LoVo (cell line): Measurements from ENCODE around the gene CCDC88C.

ENCODE experiments used
- DNase-seq: peaks from one replicate; pipeline ENCODE4 v3.0.0-alpha.2; 2016; ENCODE audit warnings: low spot score

CCDC88C gene

DNA sequence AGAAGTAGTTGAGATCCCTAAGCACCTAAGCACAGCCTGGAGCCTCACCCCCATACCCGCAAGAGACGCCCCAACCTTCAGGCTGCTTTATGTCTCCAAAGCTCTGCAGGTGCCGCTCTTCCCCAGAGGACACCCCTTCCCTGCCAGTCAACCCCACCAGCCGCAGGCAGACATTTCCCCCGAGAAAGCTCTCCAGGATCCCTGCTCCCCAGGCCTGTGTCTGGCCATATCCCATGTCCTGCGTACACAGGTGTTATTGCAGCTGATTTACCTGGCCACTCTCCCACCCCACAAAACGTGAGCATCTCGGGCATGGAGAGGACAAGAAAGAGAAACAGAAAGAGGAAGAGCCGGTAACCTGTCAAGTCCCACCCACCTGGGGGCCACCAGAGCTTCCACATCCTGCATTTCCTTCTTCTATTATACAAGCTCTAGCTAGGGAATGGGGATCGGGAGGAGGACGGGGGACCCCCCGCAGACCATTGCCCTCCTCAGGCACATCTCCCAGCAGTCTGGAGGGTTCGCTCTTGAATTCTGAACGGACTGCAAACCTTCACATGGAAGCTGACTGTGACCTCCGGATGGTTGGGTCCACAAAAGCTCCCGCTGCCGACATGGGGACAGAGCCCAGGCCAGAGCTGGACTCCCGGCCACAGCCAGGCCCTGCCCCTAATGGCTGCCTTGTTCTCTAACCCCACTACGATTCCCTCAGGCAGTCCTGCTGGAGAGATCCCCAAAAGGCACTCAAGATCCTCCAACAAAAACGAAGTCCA, 17.6 kb downstream of the CCDC88C start:
- DNase-seq = no peak

DNA sequence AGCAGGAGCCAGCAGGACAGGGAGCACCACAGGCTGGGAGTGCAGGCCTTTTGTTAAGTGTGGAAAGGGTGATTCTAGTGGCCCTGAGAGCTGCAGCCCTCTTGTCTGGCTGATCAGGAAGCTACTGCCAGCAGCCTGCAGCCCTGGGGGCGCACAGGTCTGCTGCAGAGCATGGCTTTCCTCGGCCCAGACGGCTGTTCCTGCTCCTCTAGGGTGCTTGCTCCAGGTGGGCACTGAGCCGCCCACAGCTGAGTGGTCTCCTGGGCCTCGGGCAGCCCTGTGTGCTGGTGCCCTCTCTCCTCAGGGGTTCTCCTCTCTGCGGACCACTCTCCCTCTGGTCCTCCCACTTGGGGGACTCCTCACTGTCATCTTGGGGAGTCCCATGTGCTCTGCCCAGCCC, 18.9 kb downstream of the CCDC88C start:
- no peak for DNase-seq

DNA sequence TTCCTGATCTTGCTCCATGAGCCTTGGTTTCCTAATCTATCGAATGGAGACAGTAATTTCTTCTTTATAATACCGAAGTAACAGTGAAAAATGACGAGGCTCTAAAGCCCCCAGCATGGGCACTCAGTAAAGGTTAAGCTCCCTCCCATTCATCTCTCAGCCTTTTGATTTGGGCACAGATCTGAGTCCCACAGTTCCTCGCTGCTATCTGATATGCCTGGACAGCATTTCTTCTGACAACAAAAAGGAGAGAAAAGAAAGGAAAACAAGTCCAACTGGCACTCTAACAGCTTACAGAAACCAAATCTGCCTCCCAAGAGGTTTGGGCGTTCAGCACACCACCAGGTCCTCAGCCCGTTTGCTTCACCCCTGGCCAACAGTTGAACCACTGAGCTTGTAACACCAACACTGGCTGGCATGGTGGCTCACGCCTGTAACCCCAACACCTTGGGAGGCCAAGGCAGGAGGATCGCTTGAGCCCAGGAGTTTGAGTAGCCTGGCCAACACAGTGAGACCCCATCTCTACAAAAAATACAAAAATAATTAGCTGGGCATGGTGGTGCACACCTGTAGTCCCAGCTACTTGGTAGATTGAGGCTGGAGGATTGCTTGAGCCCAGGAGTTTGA, 19.5 kb downstream of the CCDC88C start:
- no peak for DNase-seq

DNA sequence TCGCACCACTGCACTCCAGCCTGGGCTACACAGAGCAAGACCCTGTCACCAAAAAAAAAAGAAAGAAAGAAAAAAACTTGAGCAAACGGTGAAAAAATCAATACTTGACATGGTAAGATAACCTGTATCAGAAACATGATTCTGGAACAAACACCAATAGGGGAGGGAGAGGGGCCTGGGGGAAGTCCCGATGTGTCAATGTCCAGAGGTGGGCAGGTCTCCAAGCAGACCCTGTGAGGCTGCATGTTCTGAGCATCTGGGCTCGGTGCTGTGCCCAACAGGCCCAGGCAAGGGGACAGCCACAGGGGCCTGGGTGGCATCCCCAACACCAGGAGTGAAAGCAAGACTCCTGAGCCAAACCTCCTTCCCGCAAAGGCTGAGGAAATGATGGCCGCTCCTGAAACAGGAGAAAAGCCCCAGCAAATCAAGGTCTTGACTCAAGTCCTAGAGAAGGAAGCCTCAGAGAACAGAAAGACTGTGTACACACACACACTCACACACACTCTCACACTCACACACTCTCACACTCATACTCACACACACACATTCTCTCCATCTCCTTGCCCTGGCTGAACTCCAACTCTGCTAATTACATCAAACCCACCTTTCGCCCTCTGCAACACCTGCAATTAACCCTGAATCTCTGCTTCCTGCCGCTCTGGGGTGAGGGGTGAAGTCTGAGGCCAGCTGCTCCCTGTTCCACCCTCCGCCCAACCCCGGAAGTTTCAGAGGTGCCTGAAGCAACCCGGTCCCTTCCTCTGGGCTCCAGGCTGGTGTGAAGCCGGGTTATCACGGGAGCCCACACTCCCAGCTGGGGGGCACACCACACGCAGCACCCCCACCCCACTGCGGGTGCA, 20.4 kb downstream of the CCDC88C start:
- no peak for DNase-seq

DNA sequence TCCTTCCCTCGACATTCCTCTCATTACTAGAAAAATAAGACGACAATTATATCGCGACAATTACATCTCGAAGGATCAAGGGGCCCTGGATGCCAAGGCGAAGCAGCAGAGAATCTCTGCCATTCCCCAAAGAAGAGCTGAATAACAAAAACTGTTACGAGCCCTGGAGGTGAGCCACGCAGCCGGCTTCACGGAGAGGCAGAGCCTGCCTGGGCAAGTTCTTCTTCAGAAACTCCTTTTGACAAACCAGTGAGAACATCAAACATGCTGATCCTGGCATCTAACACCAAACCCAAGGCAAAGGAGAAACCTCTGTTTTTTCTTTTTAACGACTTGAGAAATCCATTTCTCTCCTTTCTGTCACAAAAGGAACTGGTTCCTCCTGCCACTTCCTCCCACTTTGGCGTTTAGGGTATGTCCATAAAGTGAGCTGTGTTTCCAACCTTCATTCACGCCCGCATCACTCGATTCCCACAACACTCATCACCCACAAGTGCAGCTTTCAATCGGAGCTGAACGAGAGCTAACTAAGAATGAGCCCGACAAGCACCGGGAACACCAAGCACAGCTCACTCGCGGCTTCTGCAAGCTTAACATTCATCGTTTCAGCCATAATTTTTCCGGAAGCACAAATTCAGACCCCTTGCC, 21.5 kb downstream of the CCDC88C start:
- DNase-seq = no peak

DNA sequence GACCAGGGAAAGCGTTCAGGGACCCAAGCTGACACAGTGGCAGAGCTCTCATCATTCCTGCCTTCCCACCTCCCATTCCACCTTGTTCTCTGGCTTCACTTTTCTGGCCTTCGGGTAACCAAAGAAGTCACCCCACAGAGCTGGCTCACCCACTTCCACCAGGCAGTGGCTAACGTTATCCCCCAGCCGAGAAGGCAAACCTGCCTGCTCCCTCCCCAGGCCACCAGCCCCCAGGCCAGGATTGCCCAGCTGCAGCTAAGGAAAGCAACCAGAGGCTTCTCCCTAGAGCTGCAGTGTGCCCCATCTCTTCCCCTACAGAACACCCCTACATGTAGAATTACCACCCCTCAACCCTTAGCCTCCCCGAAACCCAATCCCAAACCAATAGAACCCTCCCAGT, 22.2 kb downstream of the CCDC88C start:
- DNase-seq = no peak

DNA sequence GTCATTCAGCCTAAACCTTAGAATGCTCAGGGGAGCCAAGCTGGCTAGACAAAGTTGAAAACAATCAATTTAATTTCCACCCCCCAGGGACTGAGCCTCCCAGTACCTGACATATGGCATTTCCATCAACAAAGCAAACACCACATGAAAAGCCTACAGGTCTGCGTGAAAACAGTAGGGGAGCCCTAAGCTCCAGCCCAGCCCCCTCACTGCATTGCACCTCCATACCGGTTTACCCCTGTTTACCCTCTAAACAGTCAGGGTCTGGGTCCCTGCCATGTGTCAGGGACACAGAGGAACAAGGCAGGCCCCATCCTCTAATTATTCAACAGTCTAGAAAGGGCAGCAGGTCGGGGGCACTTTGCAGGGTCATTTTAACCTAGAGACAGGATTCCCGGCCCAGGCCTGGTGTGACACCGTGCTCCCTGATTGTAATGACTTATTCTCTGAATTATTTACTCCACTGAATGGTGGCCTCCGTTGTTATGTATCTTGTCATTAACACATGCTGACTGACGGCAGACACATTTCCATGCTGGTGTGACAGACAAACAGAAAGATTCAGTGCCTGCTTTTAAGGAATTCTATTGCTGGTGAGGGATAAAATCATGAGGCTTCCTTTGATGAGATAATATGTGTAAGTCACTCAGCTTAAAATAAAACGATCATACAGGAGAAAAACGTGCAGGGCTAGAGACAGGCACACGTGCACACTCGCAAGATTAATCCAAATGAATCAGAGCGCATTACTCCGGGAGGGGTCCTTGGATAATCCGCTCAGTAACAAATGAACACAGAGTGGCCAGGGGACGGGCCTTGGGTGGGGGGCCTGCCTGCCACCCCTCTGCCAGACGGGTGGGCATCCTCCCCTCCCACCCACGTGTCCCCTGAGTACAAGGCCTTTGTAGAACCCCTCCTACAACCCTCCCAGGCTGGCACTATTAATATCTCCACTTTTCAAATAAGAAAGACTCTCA, 23.2 kb downstream of the CCDC88C start:
- DNase-seq = no peak

DNA sequence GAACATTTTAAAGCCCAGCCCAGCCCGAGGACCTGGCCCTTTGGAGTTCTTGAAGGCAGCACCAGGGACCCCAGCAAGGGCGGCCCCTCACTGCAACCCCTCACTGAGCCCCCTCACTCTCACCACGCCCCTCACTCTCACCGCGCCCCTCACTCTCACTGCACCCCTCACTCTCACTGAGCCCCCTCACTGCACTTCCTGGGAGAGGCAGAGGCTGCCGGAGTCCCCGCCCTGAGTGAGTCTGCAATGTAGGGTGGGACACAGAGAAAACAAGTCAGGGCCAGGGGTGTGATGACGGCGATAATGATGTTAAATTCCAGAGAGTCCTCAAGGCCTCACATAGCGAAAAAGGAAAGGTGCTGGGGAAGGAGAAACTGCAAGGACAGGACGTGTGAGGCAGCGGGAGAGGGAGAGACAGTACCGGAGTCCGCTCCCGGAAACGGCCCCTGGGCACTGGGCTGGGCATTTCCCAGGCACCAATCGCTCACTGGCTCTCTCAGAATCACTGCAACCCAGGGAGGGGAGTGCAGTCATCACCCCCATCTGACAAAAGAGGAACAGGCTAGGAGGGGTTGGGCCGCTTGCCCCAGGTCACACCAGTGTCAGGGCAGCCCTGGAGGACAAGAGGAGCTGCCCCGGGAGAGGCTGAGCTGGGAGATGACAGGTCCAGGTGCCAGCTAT, 24.9 kb downstream of the CCDC88C start:
- DNase-seq = no peak

DNA sequence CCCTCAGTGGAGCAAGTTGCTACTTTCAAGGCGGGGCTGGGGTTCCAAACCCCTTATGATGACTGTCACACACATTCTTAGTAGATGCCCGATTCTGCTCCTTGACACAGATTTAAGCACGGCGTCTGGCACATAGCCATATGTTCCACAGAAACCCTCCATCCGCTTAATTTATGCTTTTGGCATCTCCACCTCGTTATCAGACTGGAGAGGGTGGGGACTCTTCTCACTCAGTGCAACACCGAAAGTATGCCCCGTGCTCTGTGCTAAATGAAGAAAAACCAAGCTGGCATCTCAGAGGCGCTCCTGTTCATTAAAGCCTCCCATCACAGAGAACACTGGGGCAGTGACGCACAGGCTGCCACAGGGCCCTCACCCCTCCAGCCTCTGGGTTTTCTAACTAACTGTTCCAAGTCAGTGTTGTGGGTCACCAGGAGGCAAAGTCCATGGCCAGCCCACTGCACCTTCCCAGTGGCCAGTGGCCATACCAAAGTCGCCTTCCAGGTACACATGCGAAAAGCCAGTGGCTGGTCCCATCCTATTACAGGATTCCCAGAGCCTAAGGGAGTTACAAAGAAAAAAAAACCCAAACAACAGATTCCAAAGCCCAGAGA, 27.3 kb downstream of the CCDC88C start:
- DNase-seq = no peak

DNA sequence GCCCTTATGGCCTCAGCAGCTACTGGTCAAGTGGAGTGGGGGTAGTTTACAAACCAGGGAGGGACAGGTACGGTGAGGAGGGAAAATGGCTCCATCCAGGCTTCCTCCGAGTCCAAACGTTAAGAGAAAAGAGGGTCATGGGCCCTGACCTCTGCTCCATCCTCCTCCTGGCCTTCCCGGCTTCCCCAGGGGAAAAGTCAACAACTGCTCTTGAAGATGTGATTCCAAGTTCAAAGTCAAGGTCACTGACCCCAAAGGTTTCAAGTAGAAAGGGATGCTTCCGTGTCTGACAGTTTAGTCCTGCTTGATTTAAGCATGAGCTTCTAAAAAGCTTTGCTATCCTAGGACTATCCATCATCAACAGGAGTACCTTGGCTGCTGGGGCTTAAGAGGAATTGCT, 28.5 kb downstream of the CCDC88C start:
- DNase-seq = no peak

DNA sequence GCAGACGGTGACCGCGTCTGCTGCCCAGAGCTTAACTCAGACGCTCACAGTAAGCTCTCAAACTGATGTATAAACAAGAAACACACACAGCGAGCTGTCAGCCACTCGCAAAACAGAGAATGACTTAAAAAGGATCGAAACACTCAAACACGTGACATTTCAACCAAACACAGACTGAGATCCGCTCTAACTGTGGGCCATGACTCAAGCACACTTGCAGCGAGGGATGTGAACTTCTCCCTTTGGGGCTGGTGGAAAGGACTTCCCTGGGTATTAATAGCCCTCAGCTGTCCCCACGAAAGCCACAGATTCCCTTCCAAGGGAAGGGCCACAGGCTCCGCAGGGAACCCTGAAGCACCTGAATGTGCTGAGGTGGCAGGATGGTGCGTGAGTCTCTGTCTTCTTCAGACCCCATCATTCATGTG, 29.1 kb downstream of the CCDC88C start:
- no peak for DNase-seq

DNA sequence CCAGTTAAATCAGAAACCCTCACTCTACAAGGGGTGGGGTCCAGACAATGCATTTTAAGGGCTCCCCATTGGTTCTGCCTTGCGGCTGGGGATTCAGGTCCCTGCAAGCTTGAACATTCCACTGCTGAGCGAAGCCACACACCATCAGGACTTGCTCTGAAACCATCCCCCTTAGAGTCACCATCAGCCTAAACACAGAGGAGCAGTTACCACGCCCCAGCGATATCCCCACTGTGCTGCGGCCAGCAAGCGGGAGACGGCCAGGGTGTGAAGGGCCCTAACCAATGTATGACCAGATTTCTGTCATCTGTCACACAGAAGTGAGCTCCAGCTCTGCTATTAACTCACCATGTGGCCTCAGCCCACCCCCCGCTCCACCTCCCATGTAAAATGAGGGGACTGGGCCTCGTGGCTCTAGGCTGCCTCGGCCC, 29.7 kb downstream of the CCDC88C start:
- DNase-seq = no peak

DNA sequence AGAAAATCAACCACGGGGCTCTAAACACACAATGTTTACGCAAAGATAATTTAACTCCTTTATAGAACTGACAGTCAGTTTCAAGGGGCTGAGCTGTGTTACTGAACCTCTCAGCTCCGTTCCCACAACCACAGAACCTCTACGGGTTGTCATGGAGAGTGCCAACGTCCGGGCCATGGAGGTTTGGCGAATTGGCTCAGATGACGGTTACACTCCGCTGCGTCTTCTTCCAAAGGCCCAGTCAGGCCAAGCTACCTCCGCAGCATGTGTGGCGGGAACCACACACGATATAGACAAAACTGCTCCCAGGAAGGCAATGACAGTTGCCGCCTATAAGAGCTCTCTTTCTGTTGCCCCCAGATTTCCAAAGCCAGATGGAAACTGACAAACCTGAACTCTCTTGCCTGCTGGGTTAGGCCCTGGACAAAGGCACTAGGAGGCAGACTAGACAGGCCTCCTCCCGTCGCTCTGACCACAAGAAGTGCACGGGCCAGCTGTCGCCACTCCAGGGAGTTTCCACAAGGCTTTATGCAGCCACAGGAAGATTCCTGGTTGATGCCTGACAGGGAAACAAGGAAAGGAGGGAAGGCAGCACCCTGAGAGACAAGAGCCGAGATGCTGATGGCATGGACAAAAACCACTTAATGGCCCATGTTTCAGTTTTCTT, 30.3 kb downstream of the CCDC88C start:
- no peak for DNase-seq

DNA sequence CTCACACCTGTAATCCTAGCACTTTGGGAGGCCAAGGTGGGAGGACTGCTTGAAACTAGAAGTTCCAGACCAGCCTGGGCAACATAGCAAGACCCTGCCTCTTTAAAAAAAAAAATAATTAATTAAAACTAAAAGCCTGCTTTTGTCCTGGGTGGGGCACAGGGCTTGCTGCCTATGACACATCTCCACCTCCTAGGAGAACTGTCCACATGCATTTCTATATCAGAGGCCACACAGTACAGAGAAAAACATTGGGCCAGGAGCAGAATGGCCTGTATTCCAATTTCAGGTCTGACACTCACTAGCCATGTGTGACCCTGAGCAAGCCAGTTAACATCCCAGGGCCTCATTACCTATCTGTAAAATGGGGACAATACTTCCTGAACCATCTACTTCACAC, 31.9 kb downstream of the CCDC88C start:
- DNase-seq = no peak

DNA sequence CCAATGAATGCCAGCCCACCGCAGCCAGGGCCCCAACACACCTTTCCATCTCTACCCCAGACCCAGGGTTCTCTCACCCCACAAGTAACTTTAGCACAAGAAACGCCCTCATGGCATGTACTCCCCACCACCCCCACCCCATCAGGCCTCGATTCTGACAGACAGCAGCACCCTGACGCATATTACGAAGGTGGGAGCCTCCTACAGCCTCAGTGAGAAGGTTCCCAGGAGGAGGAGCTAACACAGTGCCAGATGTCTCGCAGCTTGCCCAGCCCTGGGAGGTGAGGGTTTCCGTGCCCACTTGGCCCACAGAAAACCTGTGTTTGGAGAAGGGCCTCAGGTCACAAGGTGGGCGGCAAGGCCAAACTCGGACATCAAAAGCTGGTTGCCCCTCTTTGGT, 32.4 kb downstream of the CCDC88C start:
- no peak for DNase-seq

DNA sequence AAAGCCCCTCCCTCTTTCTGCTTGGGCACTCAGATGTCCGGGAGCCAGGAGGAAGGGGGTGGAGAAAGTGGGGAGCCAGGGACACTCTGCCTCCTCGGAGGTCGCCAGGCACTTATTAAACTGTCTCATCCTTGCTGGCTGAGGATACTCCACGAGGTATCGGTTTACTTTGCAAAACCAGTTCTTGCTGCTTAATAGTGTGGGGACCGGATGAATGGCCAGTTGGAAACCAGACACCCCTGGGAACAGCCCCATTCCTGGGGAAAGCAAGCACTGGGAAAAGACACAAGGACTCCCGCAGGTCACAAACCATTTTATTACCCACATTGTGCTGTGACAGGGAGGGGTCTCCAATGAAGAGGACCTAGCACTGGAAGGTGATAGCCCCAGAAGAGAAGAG, 34.2 kb downstream of the CCDC88C start:
- DNase-seq = no peak

DNA sequence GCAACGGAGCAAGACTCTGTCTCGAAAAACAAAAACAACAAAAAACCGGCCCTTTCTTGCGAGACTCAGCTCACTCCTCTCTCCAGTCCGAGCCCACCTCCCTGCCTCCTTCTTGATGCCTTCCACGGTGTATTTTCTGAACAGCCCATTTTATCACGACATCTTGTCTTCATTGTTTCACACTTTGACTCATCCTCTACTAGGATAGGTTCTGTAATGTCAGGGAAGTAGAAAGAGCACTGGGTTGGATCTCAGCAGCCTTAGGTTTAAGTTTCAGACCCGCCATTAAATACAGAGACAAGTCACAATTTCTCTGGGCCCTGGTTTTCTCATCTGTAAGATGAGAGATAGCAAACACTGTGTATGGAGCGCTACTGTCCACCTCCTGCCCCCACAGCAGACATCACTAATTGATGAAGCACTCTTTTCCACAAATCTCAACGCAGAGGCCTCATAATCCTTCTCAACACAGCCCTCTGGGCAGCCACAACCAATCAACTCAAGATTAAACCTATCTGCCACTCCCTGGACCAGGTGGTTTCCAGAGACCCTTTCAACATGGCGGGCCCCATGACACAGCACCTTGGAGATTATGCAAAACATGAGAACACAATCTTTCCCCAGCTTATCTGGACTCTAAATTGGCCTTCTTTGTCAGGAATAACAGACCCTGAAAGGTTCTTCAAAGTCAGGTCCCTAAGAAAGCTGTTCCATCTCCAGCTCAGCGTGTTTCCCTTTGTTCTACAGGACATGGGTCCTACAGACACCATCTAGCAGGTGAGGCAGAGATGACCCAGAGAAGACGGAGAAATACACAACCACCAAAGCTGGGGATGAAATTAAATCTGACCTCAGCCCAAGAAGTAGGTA, 35.6 kb downstream of the CCDC88C start:
- DNase-seq = no peak

DNA sequence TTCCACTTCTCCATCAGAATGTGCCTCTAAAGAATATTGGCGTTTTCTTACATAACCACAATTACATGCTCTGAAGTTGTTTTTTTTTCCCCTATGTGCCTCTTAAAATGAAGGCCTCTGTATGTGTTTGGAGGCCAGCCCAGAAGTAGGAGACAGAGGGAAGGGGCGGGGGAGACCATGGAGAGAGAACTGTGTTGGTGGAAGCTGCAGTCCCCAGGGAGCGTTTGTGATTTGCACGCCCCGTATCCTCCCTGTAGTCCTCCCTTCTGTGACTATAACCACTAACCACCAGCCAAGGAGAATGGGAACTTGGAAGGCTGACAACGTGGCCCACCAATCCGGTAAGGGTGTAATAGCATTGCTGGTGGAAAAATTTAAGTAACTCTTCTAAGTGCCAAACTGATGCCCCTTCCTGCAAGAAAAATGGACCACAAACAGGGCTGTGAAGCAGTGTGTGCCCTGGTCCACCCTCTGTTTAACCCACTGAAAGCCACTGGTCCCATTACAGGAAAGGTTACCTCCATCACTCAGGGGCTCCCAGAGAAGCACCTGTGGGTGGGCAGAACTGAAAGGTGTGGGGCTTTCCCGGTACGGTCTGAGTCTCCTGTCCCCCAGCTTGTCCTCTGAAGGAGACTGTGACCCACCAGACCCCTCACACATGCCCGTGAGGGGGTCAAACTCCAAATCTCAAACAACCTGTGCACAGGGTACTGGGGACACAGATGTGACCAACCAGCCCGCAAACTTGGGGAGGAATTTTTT, 36.8 kb downstream of the CCDC88C start:
- DNase-seq = no peak
